GM12891 (cell line): ENCODE measurements around the gene COL1A2.

Experiments used
- POLR2A ChIP-seq: IDR thresholded peaks from 2 replicates; pipeline ENCODE4 v1.6.1; 2011; ENCODE audit warnings: low read depth, low read length, control low read depth
- POLR2AphosphoS5 ChIP-seq: IDR thresholded peaks from 2 replicates; pipeline ENCODE4 v1.6.1; 2011; ENCODE audit warnings: low read depth, low read length, control low read depth
- SPI1 ChIP-seq: IDR thresholded peaks from 2 replicates; pipeline ENCODE4 v1.6.1; 2011; ENCODE audit warnings: low read depth, low read length, control low read depth

GRCh38 chr7:94391726-94392392 lies 2.8 kb upstream of the COL1A2 start:
- TF ChIP-seq POLR2A (no peak), POLR2AphosphoS5 (no peak), SPI1 (no peak)
